ENCODE data around the gene PKD2L2. TPM values are rescaled to one million over a fixed set of nuclear protein-coding genes. Genes with fewer than 3 reads are reported as not detected.

The PKD2L2 gene
- polyA plus RNA-seq, 1 donor from 2014 or later: not detected

- Histone ChIP-seq H3K79me2 (replicated peaks; ENCODE audit: insufficient read depth, low read length) (no peaks in the 10 kb centered on the region), H3K4me3 (ENCODE audit: low read length) (no peak overlapping the region), H3K27me3 (ENCODE audit: insufficient read depth, low read depth, low read length) (no peaks in the 10 kb centered on the region), H3K9ac (ENCODE audit: low read length) (no peak overlapping the region), H4K20me1 (ENCODE audit: insufficient read depth) (no peaks in the 10 kb centered on the region), H2AFZ (ENCODE audit: low read depth, low read length) (no peak overlapping the region), H3K9me2 (ENCODE audit: insufficient read depth, low read length) (no peaks in the 10 kb centered on the region), H3K27ac (ENCODE audit: low read length) (no peak overlapping the region), H3K36me3 (ENCODE audit: insufficient read depth, low read length) (no peaks in the 10 kb centered on the region), H3K4me2 (ENCODE audit: low read length) (no peak overlapping the region), H3K9me3 (ENCODE audit: low read length) (no peaks in the 10 kb centered on the region), H3F3A (ENCODE audit: insufficient read depth, low read length, poor library complexity, severe bottlenecking) (no peaks in the 10 kb centered on the region)
- TF ChIP-seq TAF1 (IDR thresholded peaks at IDR 0.05; ENCODE audit: low read depth) (no peak), POLR2AphosphoS5 (IDR thresholded peaks at IDR 0.05) (no peak), MXI1 (conservative IDR thresholded peaks at IDR 0.05; ENCODE audit: poor library complexity, severe bottlenecking) (no peak), REST (IDR thresholded peaks at IDR 0.05; ENCODE audit: borderline replicate concordance) (no peak), EP300 (conservative IDR thresholded peaks at IDR 0.05; ENCODE audit: poor library complexity, severe bottlenecking) (no peak), EZH2 (IDR thresholded peaks at IDR 0.05; ENCODE audit: borderline replicate concordance, insufficient read depth, low read length, poor library complexity, severe bottlenecking) (no peak), SMC3 (conservative IDR thresholded peaks at IDR 0.05; ENCODE audit: poor library complexity) (no peak), RAD21 (conservative IDR thresholded peaks at IDR 0.05) (no peak)
These were observed 13.3 kb downstream of the PKD2L2 start for GRCh38 chr5:137902408-137903133.

GRCh38 chr5:137914758-137915157, 25.5 kb downstream of the PKD2L2 start:
- no peak overlapping the region for H3K27ac ChIP-seq (ENCODE audit: low read length)
- H2AFZ ChIP-seq (ENCODE audit: low read depth, low read length): no peak overlapping the region
- no peaks in the 10 kb centered on the region for H3K27me3 ChIP-seq (ENCODE audit: insufficient read depth, low read depth, low read length)
- no peaks in the 10 kb centered on the region for H3K9me2 ChIP-seq (ENCODE audit: insufficient read depth, low read length)
- H3K9ac ChIP-seq (ENCODE audit: low read length): no peak overlapping the region
- no peaks in the 10 kb centered on the region for H3F3A ChIP-seq (ENCODE audit: insufficient read depth, low read length, poor library complexity, severe bottlenecking)
- TF ChIP-seq EZH2 (IDR thresholded peaks at IDR 0.05; ENCODE audit: borderline replicate concordance, insufficient read depth, low read length, poor library complexity, severe bottlenecking) (no peak), RAD21 (conservative IDR thresholded peaks at IDR 0.05) (no peak), MXI1 (conservative IDR thresholded peaks at IDR 0.05; ENCODE audit: poor library complexity, severe bottlenecking) (no peak), POLR2AphosphoS5 (IDR thresholded peaks at IDR 0.05) (no peak), SMC3 (conservative IDR thresholded peaks at IDR 0.05; ENCODE audit: poor library complexity) (no peak), EP300 (conservative IDR thresholded peaks at IDR 0.05; ENCODE audit: poor library complexity, severe bottlenecking) (no peak), TAF1 (IDR thresholded peaks at IDR 0.05; ENCODE audit: low read depth) (no peak), REST (IDR thresholded peaks at IDR 0.05; ENCODE audit: borderline replicate concordance) (no peak), CTCF (IDR thresholded peaks at IDR 0.05; ENCODE audit: poor library complexity, severe bottlenecking) (no peak)
- H3K36me3 ChIP-seq (ENCODE audit: insufficient read depth, low read length): no peaks in the 10 kb centered on the region
- no peaks in the 10 kb centered on the region for H4K20me1 ChIP-seq (ENCODE audit: insufficient read depth)
- H3K9me3 ChIP-seq (ENCODE audit: low read length): no peaks in the 10 kb centered on the region
- no peak overlapping the region for H3K4me2 ChIP-seq (ENCODE audit: low read length)
- H3K4me3 ChIP-seq (ENCODE audit: low read length): no peak overlapping the region
- H3K79me2 ChIP-seq (replicated peaks; ENCODE audit: insufficient read depth, low read length): no peaks in the 10 kb centered on the region

Measured in neural cell (in vitro differentiated cells).